Pancreas (tissue), 10 donors: ENCODE data around the gene SVOPL. TPM values are rescaled to one million over a fixed set of nuclear protein-coding genes. Genes with fewer than 3 reads are reported as not detected.

Source experiments
- ATAC-seq, 4 donors: fragments of 200-7000 bp; cut with Tn5 transposase; one replicate each; pipeline versions ENCODE4 v1.8.0 to v1.9.1; 2020; ENCODE audit warnings: mild to moderate bottlenecking in 4 of 4, moderate library complexity in 4 of 4
- DNase-seq, 6 donors: peaks; one replicate each; pipeline ENCODE4 v3.0.0-alpha.2; 2020
- FAIRE-seq: peaks from 2 replicates; lab custom pipeline; 2012; peaks lifted over from hg19 to GRCh38; lab: Jason Lieb, UNC
- H3K27ac ChIP-seq, 4 donors: fragments of 200-600 bp; sonication (generic); 1 replicate in 3 of 4; 2 replicates in 1 of 4; pipeline versions ENCODE4 v1.5.0 to v1.8.0; 2020
- H3K27me3 ChIP-seq, 4 donors: fragments of 200-600 bp; one replicate each; pipeline ENCODE4 v1.8.0; 2021
- H3K36me3 ChIP-seq, 3 donors: fragments of 200-600 bp; sonication (generic) in 1 of 3; one replicate each; pipeline versions ENCODE4 v1.5.0 to v1.8.0; 2020 to 2021
- H3K4me1 ChIP-seq, 3 donors: fragments of 200-600 bp; one replicate each; pipeline ENCODE4 v1.8.0; 2021
- H3K4me3 ChIP-seq, 4 donors: fragments of 200-600 bp; sonication (generic) in 2 of 4; one replicate each; pipeline versions ENCODE4 v1.5.0 to v1.8.0; 2020 to 2021
- H3K9me3 ChIP-seq, 4 donors: fragments of 200-600 bp; one replicate each; pipeline ENCODE4 v1.8.0; 2021
- WGBS, 2 donors: extraction: QIAGEN DNeasy Blood & Tissue Kit; methylation state at CpG; one replicate each; pipeline ENCODE4 v1.1.7; 2013; 5-methylcytosine and 5-hydroxymethylcytosine counted together
- intact Hi-C, 3 donors: fragments of 100-400 bp; cut with DNase I; formaldehyde crosslinking; loops; one replicate each; pipeline versions ENCODE4 v1.11.1 to v1.14.2; 2022
- polyA plus RNA-seq, 2 donors: library from polyadenylated mRNA; stranded (reverse); fragments of 200-250 nt; gene quantifications; one replicate each; pipeline ENCODE4 v1.2.3, GENCODE V29; 2013
- total RNA-seq, 6 donors: library from RNA; stranded (reverse); fragmentation: NEBNext Ultra II Directional in 4 of 6; extraction: Animal tissue kit (Norgen Biotek cat#: 25700) in 4 of 6; gene quantifications; one replicate each; pipeline versions ENCODE4 v1.2.1 to v1.2.4, GENCODE V29; 2021 to 2023
- TF ChIP-seq, protein P1 (sequence below), 4 donors: fragments of 200-600 bp; sonication (generic) in 3 of 4; IDR thresholded peaks; one replicate each; pipeline versions ENCODE4 v1.5.0 to v1.8.0; 2021; ENCODE audit warnings: antibody characterized with exemption in 4 of 4
- donor health status: healthy with polysubstance abuse.
- donor health status: DM: no; HTN: no; CAD: no; lungs with moderate emphysema.
- donor health status: DM: no; HTN: no; CAD: no.
- donor health status: control.
- donor health status: control.
- donor health status: Bipolar disorder and iron deficiency.
- donor health status: DM: yes; HTN: yes; CAD: no.
- donor health status: DM: no; HTN: no; CAD: no.
- donor health status: DM: no; HTN: no; CAD: no.
- donor health status: DM: yes; HTN: yes; CAD: no.

The SVOPL gene
- total and polyA plus RNA-seq, 8 donors: 0.09 to 0.91 (median 0.18) TPM; not detected in 1

DNA sequence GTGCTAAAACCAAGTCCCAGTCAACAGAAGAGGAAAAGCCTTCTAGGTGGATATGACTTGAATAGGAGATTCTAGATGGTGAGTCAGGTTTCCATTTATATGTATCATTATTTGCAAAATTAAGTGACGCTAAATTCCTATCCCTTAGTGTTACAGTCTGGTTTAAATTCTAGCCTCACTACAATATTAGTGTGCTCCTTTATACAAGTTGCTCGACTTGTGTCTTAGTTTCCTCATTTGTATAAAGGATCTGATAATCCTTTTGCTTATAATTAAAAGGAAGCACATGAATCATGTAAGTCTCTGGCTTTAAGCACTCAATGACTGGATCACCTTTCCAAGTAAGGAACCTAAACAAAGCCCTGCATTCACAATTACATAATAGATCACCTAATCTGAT, 105.7 kb downstream of the SVOPL start:
- no peaks in the 10 kb centered on the region for H3K4me1 ChIP-seq
- no peak for FAIRE-seq
- 92 to 98% methylated on average over 2 of the region's 2 CpGs for WGBS, 2 donors
- intact Hi-C loops: no loop called here
- no peak overlapping the region for H3K27ac ChIP-seq
- TF ChIP-seq, protein P1, sequence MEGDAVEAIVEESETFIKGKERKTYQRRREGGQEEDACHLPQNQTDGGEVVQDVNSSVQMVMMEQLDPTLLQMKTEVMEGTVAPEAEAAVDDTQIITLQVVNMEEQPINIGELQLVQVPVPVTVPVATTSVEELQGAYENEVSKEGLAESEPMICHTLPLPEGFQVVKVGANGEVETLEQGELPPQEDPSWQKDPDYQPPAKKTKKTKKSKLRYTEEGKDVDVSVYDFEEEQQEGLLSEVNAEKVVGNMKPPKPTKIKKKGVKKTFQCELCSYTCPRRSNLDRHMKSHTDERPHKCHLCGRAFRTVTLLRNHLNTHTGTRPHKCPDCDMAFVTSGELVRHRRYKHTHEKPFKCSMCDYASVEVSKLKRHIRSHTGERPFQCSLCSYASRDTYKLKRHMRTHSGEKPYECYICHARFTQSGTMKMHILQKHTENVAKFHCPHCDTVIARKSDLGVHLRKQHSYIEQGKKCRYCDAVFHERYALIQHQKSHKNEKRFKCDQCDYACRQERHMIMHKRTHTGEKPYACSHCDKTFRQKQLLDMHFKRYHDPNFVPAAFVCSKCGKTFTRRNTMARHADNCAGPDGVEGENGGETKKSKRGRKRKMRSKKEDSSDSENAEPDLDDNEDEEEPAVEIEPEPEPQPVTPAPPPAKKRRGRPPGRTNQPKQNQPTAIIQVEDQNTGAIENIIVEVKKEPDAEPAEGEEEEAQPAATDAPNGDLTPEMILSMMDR (IDR thresholded peaks at IDR 0.05): no peak
- H3K9me3 ChIP-seq: no peaks in the 10 kb centered on the region
- H3K4me3 ChIP-seq: no peak overlapping the region
- no peak for ATAC-seq
- DNase-seq: no peak
- H3K36me3 ChIP-seq: no peaks in the 10 kb centered on the region
- no peaks in the 10 kb centered on the region for H3K27me3 ChIP-seq

DNA sequence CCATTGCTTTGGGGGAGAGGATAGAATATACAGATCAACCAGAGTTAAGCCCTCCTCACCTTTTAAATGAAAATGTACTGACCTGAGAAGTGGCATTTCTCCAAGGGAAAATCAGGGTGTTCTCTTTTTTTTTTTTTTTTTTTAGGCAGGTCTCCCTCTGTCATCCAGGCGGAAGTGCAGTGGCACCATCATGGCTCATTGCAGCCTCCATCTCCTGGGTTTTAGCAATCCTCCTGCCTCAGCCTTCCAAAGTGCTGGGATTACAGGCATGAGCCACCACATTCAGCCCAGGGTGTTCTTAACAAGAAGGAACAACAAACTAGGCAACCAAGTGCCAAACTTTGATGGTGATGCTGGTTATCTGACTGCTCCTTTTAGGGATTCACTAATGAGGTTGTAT, 111.0 kb downstream of the SVOPL start:
- TF ChIP-seq, protein P1 (IDR thresholded peaks at IDR 0.05): no peak
- WGBS, 2 donors: 100% methylated on average over 1 of the region's 1 CpG
- no peaks in the 10 kb centered on the region for H3K27me3 ChIP-seq
- H3K9me3 ChIP-seq: no peaks in the 10 kb centered on the region
- FAIRE-seq (no peak), ATAC-seq (no peak), DNase-seq (no peak)
- no peaks in the 10 kb centered on the region for H3K4me1 ChIP-seq
- no peak overlapping the region for H3K27ac ChIP-seq
- intact Hi-C loops: no loop called here
- H3K4me3 ChIP-seq: no peak overlapping the region
- H3K36me3 ChIP-seq: no peaks in the 10 kb centered on the region

DNA sequence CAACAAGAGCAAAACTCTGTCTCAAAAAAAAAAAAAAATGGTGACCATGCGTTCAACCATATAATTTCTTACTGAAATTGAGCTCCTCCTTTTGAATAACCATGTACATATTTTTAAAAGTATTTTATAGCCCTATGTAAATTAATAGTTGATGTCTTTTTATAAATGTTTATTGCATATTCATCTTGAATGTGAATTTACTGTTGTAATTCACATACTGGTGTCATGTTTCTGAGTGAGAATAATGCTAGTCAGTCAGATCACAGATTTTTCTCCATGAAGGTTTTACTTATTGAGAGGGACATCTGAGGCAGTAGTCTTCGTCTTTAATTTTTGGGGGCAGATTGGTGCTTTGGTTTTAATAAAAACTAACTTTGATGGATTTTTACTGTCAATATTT, 112.2 kb downstream of the SVOPL start:
- WGBS, 2 donors: 97% methylated on average over 2 of the region's 2 CpGs
- TF ChIP-seq, protein P1 (IDR thresholded peaks at IDR 0.05): no peak
- FAIRE-seq: no peak

DNA sequence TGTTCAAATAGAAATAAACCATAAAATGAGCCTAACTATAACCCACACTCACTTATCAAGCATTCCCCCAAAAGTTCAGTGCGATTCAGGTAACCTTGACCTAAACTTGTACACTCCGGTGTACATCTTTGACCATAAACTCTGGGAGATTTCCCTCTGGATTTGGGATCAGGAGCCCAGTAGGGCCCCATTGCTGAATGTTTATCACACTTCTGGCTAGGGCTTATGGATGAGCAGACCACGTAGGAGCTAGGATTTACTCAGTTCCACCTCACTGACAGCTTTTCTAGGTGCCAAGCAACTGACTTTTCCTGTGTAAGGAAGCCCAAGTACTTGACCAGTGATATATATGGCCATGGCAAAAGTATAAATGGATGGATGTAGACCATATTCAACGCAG, 113.7 kb downstream of the SVOPL start:
- TF ChIP-seq, protein P1 (IDR thresholded peaks at IDR 0.05): no peak
- Histone ChIP-seq H3K36me3 (peaks cover 0 to 17% (median 6%) of the 10 kb centered on the region in 3 donors), H3K27me3 (no peaks in the 10 kb centered on the region), H3K27ac (no peak overlapping the region), H3K9me3 (no peaks in the 10 kb centered on the region), H3K4me3 (no peak overlapping the region), H3K4me1 (no peaks in the 10 kb centered on the region)
- intact Hi-C loops: no loop called here
- ATAC-seq: no peak
- DNase-seq: no peak
- WGBS, 2 donors: 88 to 95% methylated on average over 4 of the region's 4 CpGs
- no peak for FAIRE-seq

More for the DNA sequence above, 112.2 kb downstream of the SVOPL start:
- Histone ChIP-seq H3K4me1 (no peaks in the 10 kb centered on the region), H3K9me3 (no peaks in the 10 kb centered on the region), H3K27ac (no peak overlapping the region), H3K4me3 (no peak overlapping the region), H3K36me3 (peaks cover 0 to 9% (median 6%) of the 10 kb centered on the region in 3 donors), H3K27me3 (no peaks in the 10 kb centered on the region)
- no peak for DNase-seq
- ATAC-seq: no peak
- intact Hi-C loops: no loop called here

DNA sequence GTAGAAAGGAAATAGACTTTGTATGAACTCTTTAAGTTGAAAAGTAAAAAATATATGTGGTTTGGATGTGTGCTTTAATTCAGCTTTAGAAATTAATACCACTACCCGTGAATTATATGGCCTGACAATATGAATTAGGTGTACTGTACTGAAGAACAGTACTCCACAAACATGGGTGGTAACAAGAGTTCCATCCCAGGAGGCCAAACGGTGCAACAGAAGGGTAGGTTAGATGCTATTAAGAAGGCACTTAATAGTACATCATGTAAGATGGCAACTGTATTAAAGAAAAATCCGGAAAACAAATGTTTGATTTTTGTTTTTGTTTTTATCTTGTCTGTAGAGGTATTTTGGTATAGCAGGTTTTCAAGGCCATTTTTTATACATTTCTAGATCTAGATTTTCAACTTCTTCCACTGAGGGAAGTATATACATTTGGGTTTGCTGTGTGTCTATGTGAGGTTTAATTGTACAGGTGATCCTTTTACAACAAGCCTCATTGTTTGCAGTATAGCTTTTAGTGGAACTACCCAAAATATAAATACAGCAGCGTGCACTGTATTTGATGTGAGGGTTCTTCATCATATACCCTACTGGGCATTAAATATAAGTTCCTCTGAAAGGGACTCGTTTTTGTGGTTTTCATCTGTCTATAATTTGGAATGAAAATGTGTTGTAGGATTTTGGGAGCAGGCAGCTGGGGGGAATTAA, 115.7 kb downstream of the SVOPL start:
- intact Hi-C loops: no loop called here
- 91 to 93% methylated on average over 5 of the region's 5 CpGs for WGBS, 2 donors
- DNase-seq (no peak), ATAC-seq (no peak), FAIRE-seq (no peak)
- Histone ChIP-seq H3K27ac (no peak overlapping the region), H3K4me3 (no peak overlapping the region), H3K27me3 (no peaks in the 10 kb centered on the region), H3K4me1 (no peaks in the 10 kb centered on the region), H3K36me3 (peaks cover 0 to 17% (median 6%) of the 10 kb centered on the region in 3 donors), H3K9me3 (no peaks in the 10 kb centered on the region)
- TF ChIP-seq, protein P1 (IDR thresholded peaks at IDR 0.05): no peak
